Ishikawa (cell line): Measurements from ENCODE around the gene HSPBP1.

Source experiments
- EGR1 ChIP-seq: IDR thresholded peaks from 2 replicates; pipeline ENCODE4 v1.6.1; 2012
- USF1 ChIP-seq: IDR thresholded peaks from 2 replicates; pipeline ENCODE4 v1.6.1; 2012

GRCh38 chr19:55283548-55284377 lies 3.9 kb upstream of the HSPBP1 start, which contains the start of gene BRSK1:
- TF ChIP-seq EGR1 = no peak
- no peak for TF ChIP-seq USF1
